Frontal cortex (tissue), 4 donors: Measurements from ENCODE around the gene RPS6KA5. TPM values are rescaled to one million over a fixed set of nuclear protein-coding genes. Genes with fewer than 3 reads are reported as not detected.
"Not testable (repeated sequence)": the region's sequence is repeated elsewhere in the genome, so short reads cannot be mapped to it uniquely, and the experiment has no call there.

ENCODE experiments used
- DNase-seq, 2 donors: peaks; one replicate each; pipeline ENCODE4 v3.0.0; 2012; ENCODE audit warnings: low spot score in 2 of 2
- FAIRE-seq: peaks from 2 replicates; lab custom pipeline; 2012; peaks lifted over from hg19 to GRCh38; lab: Jason Lieb, UNC
- total RNA-seq: library from RNA; depleted of rRNA; stranded (reverse); fragments of >200 nt; gene quantifications from one replicate; pipeline ENCODE4 v1.2.3, GENCODE V29; 2014
- donor health status: control.
- donor health status: control.
- donor health status: control.

RPS6KA5 gene
- 8.2 TPM for total RNA-seq

- DNase-seq: peak; percentile 90 to 92
- peak; percentile 99 for FAIRE-seq
These were observed at the start of gene RPS6KA5 for GRCh38 chr14:91060351-91061055. TSS of gene RPS6KA5 (minus strand) at chr14:91060641. CDS start at chr14:91060434, 207 bp downstream.

- DNase-seq (no peak), FAIRE-seq (no peak)
These were observed 48.6 kb upstream of the RPS6KA5 start for GRCh38 chr14:91108941-91109611.

GRCh38 chr14:91103116-91103515 is 42.7 kb upstream of the RPS6KA5 start:
- no peak for DNase-seq
- no peak for FAIRE-seq

- DNase-seq (no peak), FAIRE-seq (no peak)
These were observed 39.7 kb upstream of the RPS6KA5 start for GRCh38 chr14:91100102-91100501.

DNA sequence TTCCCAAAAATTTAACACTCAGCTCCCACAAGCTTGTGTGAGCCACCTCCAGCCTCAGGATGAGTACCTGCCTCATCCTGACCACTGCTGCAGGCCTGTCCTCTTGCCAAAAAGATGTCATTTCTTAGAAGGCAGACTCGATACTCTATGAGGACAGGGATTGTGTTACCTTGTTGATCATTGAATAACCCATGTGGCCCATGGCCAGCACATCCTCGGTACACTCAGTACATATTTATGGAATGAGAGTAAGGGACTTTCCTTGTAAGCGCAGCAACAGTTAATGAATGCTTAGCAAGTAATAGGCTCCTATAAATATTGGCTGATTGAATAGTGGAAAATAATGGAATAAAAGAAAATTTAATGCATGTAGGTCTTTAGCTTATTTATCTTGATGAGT is 38.1 kb upstream of the RPS6KA5 start:
- no peak for DNase-seq

DNA sequence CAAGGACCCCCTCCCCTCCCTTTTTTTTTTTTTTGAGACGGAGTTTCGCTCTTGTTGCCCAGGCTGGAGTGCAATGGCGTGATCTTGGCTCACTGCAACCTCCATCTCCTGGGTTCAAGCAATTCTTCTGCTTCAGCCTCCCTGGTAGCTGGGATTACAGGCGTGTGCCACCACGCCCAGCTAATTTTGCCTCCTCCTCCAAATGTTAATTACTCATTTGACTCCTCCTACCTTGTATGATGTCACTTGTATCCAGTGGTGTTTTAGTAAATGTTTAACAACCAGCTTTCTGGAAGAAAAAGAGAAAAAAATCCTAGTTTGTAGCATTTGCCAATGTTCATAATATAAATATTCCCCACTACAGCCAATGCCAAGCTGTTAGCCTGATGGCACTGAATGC is 37.2 kb upstream of the RPS6KA5 start:
- DNase-seq, FAIRE-seq: not testable (repeated sequence)

More for the DNA sequence above, 38.1 kb upstream of the RPS6KA5 start:
- no peak for FAIRE-seq

- DNase-seq: no peak
- FAIRE-seq: no peak
These were observed 34.7 kb upstream of the RPS6KA5 start for GRCh38 chr14:91095178-91095577.

DNA sequence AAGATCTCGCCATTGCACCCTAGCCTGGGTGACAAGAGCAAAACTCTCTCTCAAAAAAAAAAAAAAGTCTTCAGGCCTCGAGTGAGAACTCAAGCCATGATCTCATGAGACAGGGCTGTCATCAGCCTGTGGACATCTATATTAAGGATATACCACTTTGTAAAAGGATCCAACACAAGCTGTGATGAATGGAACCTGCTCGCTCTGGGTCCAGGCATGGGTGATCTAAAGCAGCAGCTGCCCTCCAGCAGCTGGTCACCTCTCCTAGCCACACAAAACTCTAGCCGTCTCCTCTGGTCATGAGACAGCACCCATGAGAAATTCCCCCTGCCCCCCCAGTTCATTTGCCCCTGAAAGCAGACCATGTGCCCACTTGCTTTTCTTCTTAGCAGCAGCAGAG is 34.3 kb upstream of the RPS6KA5 start:
- no peak for DNase-seq
- no peak for FAIRE-seq

DNA sequence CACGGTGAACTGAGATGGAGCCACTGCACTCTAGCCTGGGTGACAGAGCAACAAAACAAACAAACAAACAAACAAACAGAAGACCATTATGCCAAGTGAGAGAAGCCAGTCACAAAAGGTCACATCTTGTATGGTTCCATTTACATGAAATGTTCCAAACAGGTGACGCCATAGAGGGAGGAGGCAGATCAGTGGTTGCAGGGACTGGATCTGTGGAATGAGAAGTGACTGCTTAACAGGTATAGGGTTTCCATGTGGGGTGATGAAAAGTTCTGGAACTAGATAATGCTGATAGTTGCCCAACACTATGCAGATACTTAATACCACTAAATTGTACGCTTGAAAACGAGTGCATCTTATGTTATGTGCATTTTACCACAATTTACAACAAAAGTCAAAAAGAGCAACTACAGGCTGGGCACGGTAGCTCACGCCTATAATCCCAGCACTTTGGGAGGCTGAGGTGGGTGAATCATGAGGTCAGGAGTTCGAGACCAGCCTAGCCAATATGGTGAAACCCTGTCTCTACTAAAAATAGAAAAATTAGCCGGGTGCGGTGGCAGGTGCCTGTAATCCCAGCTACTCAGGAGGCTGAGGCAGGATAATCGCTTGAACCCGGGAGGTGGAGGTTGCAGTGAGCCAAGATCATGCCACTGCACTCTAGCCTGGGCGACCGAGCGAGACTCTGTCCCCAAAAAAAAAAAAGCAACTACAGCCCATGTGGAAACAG is 33.5 kb upstream of the RPS6KA5 start:
- DNase-seq, FAIRE-seq: not testable (repeated sequence)

GRCh38 chr14:91092073-91092472 is 31.6 kb upstream of the RPS6KA5 start:
- no peak for FAIRE-seq

DNA sequence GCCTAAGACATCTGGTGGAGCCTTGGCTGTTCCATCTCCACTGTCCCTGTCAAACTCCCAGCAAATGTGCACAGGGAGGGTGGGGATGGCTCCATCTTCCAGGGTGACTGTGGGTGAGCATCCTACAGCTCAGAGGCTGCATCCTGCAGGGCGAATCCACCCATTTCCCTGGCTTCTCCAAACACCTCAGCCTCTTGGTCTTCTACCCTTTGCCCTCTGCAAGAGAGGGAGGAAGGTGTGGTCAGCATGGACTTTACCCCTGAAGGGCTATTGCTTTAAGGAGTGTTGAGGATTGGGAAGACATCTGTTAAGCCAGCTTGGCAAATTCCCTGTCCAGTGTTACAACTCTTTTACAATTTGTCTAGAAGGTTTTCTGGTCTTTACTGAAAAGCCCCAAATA is 30.3 kb upstream of the RPS6KA5 start:
- DNase-seq (no peak), FAIRE-seq (no peak)

More at GRCh38 chr14:91092073-91092472, 31.6 kb upstream of the RPS6KA5 start:
- DNase-seq: no peak

DNA sequence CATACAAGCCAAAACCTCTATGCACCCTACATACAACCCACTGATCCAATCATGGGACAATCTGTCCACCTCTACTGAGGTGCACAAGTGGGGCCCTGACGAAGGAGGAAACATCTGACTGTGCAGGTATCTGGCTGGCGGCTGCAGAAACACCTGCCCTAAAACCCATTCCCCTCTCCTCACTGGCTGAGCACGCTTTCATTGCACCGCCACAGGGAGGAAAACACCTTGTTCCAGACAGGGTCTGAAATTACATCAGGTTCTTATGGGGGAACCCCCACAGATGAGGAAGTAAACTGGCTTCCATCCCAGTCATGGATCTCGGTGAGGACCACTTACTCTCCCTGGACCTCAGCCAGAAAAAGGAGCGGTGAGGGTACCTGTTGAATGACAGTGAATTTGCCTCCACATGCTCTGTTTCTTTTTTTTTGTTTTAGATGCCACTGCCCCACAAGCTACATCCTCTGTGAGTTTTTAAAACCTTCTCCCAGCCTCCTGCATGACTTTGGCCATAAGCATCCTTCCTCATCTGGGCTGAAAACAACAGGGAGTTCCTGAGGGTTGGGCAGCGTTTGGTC is 29.6 kb upstream of the RPS6KA5 start:
- DNase-seq (no peak), FAIRE-seq (no peak)

DNA sequence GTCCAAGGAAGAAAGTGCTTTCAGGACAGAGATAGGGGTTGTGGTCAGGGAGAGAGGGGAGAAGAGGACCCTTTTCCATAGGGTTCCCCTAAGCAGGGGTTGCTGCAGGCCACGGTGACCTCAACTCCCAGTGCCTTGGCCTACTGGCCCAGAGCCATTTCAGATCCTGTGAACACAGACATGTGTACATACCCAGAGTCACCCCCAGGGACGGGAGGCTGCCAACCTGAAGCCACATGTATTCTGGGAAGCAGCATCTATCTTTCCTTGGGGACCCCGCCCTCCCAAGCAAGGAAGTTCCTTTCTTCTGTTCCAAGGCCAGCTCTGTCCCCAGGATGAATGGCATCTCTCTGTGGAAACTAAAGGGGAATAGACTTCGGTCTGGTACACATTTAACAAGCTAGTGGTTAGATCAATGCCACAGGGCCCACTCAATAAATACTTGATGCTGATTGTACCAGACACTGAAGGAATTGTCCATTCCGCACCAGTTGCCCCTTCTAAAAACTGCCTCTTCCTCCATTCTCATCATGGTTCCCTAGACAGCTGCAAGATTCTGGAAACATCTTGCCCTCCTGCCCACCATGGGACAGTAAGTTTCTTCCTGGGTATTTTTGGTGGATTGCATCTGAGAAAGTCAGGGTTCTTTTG is 28.3 kb upstream of the RPS6KA5 start:
- FAIRE-seq (no peak), DNase-seq (no peak)

DNA sequence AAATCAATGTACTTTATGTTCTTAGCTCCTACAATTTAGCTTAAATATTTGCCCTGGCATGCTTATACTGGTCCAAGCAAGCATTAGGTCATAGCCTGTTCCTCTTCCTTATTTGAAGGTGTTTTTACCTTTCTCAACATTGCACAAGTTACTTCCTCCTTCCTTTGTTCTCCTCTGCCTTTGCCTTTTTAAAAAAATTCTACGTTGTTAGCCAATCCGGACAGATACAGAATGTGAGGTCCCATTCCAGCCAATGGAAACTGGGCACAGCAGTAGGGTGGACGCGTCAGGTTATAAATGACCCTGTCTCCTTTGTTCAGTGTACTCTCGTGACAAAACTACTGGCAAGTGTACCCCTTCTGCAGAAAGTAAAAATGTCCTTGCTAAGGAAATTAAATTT is 27.0 kb upstream of the RPS6KA5 start:
- not testable (repeated sequence) for DNase-seq, FAIRE-seq

DNA sequence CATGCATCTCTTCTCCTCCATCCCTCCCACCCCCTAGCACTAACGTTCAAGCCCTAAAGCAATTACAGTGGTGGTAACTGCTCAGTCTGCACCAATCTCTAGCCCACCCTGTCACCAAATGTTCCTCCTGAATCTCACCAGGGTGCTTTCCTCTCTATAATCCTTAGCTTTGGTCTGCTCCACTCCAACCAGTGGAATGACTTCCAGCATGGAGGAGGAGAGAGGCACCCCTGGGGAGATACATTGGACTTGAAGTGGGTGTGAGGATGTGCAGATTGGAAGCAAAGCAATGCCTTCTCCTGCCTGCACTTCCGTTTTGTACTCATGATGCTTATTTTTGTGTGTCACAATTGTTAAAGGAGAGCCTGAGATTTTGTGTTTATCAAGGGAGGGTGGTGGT is 24.1 kb upstream of the RPS6KA5 start:
- FAIRE-seq: no peak

GRCh38 chr14:91082282-91082681 is 21.8 kb upstream of the RPS6KA5 start:
- FAIRE-seq (no peak), DNase-seq (no peak)

More for the DNA sequence above, 24.1 kb upstream of the RPS6KA5 start:
- no peak for DNase-seq

DNA sequence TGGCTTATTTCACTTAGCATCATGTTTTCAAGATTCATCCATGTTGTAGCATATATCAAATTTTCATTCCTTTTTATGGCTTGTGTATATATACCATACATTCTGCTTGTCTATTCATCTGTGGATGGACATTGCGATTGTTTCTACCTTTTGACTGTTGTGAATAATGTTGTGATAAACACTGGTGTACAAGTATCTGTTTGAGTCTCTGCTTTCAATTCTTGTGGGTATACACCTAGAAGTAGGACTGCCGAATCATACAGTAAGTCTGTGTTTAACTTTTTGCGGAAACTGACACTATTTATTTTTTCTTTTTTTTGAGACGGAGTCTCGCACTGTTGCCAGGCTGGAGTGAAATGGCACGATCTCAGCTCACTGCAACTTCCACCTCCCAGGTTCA is 19.6 kb upstream of the RPS6KA5 start:
- FAIRE-seq: no peak

GRCh38 chr14:91078095-91078737 is 17.8 kb upstream of the RPS6KA5 start:
- no peak for FAIRE-seq
- DNase-seq: no peak

More for the DNA sequence above, 19.6 kb upstream of the RPS6KA5 start:
- no peak for DNase-seq

DNA sequence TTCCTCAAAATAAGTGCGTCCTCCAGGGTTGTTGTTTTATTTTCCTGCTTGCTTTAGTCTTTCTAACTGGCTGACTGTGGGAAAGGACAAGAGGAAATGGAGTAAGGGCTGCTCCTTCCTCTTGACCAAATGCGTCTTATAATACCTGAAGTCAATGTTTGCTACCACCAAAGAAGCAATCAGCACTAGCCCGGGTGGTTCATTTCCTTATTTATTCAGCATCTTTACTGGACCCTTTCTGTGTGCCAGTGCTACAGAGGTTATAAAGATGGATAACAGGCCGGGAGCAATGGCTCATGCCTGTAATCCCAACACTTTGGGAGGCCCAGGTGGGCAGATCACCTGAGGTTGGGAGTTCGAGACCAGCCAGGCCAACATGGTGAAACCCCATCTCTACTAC is 15.1 kb upstream of the RPS6KA5 start:
- FAIRE-seq (no peak), DNase-seq (no peak)
